OCI-LY3 (cell line): ENCODE data around the gene DPP6.

Experiments
- H2AFZ ChIP-seq: fragments of 200-600, 300-600 bp; shearing (Covaris generic); 2 replicates; pipeline ENCODE4 v1.6.0; 2014; ENCODE audit warnings: antibody characterized with exemption, low read depth, low read length
- H3K27ac ChIP-seq: fragments of 200-600, 300-600 bp; sonication (generic); 2 replicates; pipeline ENCODE4 v1.5.1; 2014; ENCODE audit warnings: mild to moderate bottlenecking, low read length, moderate library complexity, mixed read lengths
- H3K27me3 ChIP-seq: fragments of 200-600, 300-600 bp; sonication (generic); 2 replicates; pipeline ENCODE4 v1.6.1; 2014; ENCODE audit warnings: low read depth, low read length, mixed read lengths
- H3K36me3 ChIP-seq: fragments of 200-600, 300-600 bp; sonication (generic); replicated peaks from 2 replicates; pipeline ENCODE3; 2014; ENCODE audit warnings: low read depth, low read length, mixed read lengths
- H3K4me1 ChIP-seq: fragments of 300-600, 200-600 bp; sonication (generic); 2 replicates; pipeline ENCODE4 v1.6.1; 2014; ENCODE audit warnings: low read length, mixed read lengths
- H3K4me2 ChIP-seq: fragments of 200-600, 300-600 bp; sonication (generic); 2 replicates; pipeline ENCODE4 v1.6.1; 2014; ENCODE audit warnings: low read length, mixed read lengths
- H3K4me3 ChIP-seq: fragments of 300-600, 200-600 bp; sonication (generic); 2 replicates; pipeline ENCODE4 v1.5.1; 2014; ENCODE audit warnings: antibody characterized with exemption, mild to moderate bottlenecking, low read length, moderate library complexity
- H3K79me2 ChIP-seq: fragments of 300-600, 200-600 bp; shearing (Covaris generic); 2 replicates; pipeline ENCODE4 v1.6.1; 2014; ENCODE audit warnings: mild to moderate bottlenecking, low read length, mixed read lengths
- H3K9ac ChIP-seq: fragments of 300-600, 200-600 bp; shearing (Covaris generic); 2 replicates; pipeline ENCODE4 v1.6.0; 2014; ENCODE audit warnings: mild to moderate bottlenecking, low read length, moderate library complexity
- H3K9me3 ChIP-seq: fragments of 200-600, 300-600 bp; shearing (Covaris generic); 2 replicates; pipeline ENCODE4 v1.6.1; 2014; ENCODE audit warnings: low read length, mixed read lengths; ENCODE audit not compliant: insufficient read depth
- H4K20me1 ChIP-seq: fragments of 200-600, 300-600 bp; sonication (generic); 2 replicates; pipeline ENCODE4 v1.6.1; 2016; ENCODE audit warnings: low read length, mixed read lengths; ENCODE audit not compliant: insufficient read depth
- CTCF ChIP-seq: fragments of 200-600, 300-600 bp; sonication (generic); IDR thresholded peaks from 2 replicates; pipeline ENCODE4 v1.5.1; 2014; ENCODE audit warnings: antibody characterized with exemption, low read length, low read depth
- EZH2phosphoT487 ChIP-seq: fragments of 200-600 bp; shearing (Covaris generic); IDR thresholded peaks from 2 replicates; pipeline ENCODE4 v1.6.1; 2018; ENCODE audit warnings: antibody characterized with exemption, mixed run types, low read depth

The DPP6 gene

GRCh38 chr7:154853063-154853726, 801.0 kb downstream of the DPP6 start:
- H2AFZ ChIP-seq: no peak overlapping the region
- H3K4me3 ChIP-seq: no peak overlapping the region
- peaks cover 11% of the 10 kb centered on the region; the same call in 1 of the 2 replicates for H3K27me3 ChIP-seq
- H3K27ac ChIP-seq: no peak overlapping the region
- TF ChIP-seq CTCF: no peak
- no peak overlapping the region for H3K4me2 ChIP-seq
- H3K79me2 ChIP-seq: no peaks in the 10 kb centered on the region
- no peaks in the 10 kb centered on the region for H3K4me1 ChIP-seq
- H3K9ac ChIP-seq: no peak overlapping the region
- no peaks in the 10 kb centered on the region for H3K9me3 ChIP-seq
- no peaks in the 10 kb centered on the region for H4K20me1 ChIP-seq
- no peaks in the 10 kb centered on the region for H3K36me3 ChIP-seq

GRCh38 chr7:154853727-154854095, 801.5 kb downstream of the DPP6 start:
- Histone ChIP-seq H3K27me3 (0 out of 2 replicates have a peak, but pooled peaks cover 6% of the 10 kb centered on the region), H3K4me3 (no peak overlapping the region), H3K27ac (no peak overlapping the region), H2AFZ (no peak overlapping the region), H3K9me3 (no peaks in the 10 kb centered on the region), H3K79me2 (no peaks in the 10 kb centered on the region), H3K4me2 (no peak overlapping the region), H4K20me1 (no peaks in the 10 kb centered on the region), H3K9ac (no peak overlapping the region), H3K36me3 (no peaks in the 10 kb centered on the region), H3K4me1 (no peaks in the 10 kb centered on the region)
- TF ChIP-seq EZH2phosphoT487 (no peak), CTCF (no peak)

GRCh38 chr7:154854836-154855235, 802.6 kb downstream of the DPP6 start:
- TF ChIP-seq EZH2phosphoT487 (no peak), CTCF (no peak)
- Histone ChIP-seq H3K4me2 (no peak overlapping the region), H2AFZ (no peak overlapping the region), H3K9ac (no peak overlapping the region), H3K9me3 (no peaks in the 10 kb centered on the region), H3K4me1 (no peaks in the 10 kb centered on the region), H4K20me1 (no peaks in the 10 kb centered on the region), H3K27me3 (no peaks in the 10 kb centered on the region), H3K27ac (no peak overlapping the region), H3K4me3 (no peak overlapping the region), H3K36me3 (no peaks in the 10 kb centered on the region), H3K79me2 (no peaks in the 10 kb centered on the region)

- Histone ChIP-seq H3K4me3 (no peak overlapping the region), H3K27ac (no peak overlapping the region), H3K36me3 (no peaks in the 10 kb centered on the region), H3K27me3 (no peaks in the 10 kb centered on the region), H3K4me1 (no peaks in the 10 kb centered on the region), H3K4me2 (no peak overlapping the region), H3K79me2 (no peaks in the 10 kb centered on the region), H3K9me3 (no peaks in the 10 kb centered on the region), H2AFZ (no peak overlapping the region), H4K20me1 (no peaks in the 10 kb centered on the region), H3K9ac (no peak overlapping the region)
- no peak for TF ChIP-seq CTCF
- TF ChIP-seq EZH2phosphoT487: no peak
Observed at GRCh38 chr7:154855366-154855765, 803.2 kb downstream of the DPP6 start.
